ENCODE results near the gene CLDN11.

CLDN11 gene

DNA sequence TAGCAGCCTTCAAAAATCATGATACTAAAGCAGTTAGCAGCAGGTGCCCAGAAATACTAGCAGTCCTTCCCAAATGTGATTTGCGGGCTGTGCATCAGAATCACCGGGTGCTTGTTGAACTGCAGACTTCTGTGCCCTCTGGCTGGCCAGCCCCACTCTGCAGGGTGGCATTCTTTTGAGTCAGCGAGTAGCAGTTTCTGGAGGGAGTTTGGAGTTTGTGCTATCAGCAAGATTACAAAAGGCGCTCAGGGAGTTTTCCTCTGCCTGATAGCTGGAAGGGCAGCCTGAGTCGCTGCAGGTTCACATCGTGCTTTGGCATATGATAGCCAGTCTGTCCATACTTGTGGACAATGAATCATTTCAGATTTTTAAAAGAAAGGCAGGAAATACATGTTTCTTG, 57.6 kb downstream of the CLDN11 start:
- H3K4me3 ChIP-seq (ENCODE audit: low read depth, low read length): no peak overlapping the region
- peaks cover 13% of the 10 kb centered on the region for H3K36me3 ChIP-seq
- H3K4me1 ChIP-seq: no peaks in the 10 kb centered on the region
- DNase-seq: no peak
- H3K9me3 ChIP-seq: no peaks in the 10 kb centered on the region; the same call in 1 of the 2 replicates
- H3K27me3 ChIP-seq: no peaks in the 10 kb centered on the region
- TF ChIP-seq, protein P1, sequence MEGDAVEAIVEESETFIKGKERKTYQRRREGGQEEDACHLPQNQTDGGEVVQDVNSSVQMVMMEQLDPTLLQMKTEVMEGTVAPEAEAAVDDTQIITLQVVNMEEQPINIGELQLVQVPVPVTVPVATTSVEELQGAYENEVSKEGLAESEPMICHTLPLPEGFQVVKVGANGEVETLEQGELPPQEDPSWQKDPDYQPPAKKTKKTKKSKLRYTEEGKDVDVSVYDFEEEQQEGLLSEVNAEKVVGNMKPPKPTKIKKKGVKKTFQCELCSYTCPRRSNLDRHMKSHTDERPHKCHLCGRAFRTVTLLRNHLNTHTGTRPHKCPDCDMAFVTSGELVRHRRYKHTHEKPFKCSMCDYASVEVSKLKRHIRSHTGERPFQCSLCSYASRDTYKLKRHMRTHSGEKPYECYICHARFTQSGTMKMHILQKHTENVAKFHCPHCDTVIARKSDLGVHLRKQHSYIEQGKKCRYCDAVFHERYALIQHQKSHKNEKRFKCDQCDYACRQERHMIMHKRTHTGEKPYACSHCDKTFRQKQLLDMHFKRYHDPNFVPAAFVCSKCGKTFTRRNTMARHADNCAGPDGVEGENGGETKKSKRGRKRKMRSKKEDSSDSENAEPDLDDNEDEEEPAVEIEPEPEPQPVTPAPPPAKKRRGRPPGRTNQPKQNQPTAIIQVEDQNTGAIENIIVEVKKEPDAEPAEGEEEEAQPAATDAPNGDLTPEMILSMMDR (IDR thresholded peaks at IDR 0.05; ENCODE audit: low read depth, low read length): no peak

DNA sequence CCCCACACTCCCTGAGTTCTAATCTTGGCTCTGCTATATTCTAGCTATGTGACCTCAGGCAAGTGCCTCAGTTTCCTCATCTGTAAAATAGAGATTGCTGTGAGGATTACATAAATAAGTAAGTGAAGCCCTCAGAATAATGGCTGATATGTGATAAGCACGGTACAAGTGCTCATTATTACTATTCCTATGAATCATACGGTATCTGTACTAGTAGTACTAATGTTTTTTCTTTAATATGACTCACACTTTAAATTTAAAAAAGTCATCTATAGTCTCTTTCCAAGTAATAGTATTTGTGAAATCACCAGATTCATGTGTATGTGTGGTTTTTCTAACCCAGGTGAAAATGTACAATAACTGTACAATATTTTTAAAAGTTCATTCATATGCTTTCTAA, 58.7 kb downstream of the CLDN11 start:
- H3K27me3 ChIP-seq: no peaks in the 10 kb centered on the region
- DNase-seq: no peak
- no peaks in the 10 kb centered on the region; the same call in 1 of the 2 replicates for H3K9me3 ChIP-seq
- TF ChIP-seq, protein P1 (IDR thresholded peaks at IDR 0.05; ENCODE audit: low read depth, low read length): no peak
- no peaks in the 10 kb centered on the region for H3K4me1 ChIP-seq
- no peak overlapping the region for H3K4me3 ChIP-seq (ENCODE audit: low read depth, low read length)
- peaks cover 19% of the 10 kb centered on the region for H3K36me3 ChIP-seq

DNA sequence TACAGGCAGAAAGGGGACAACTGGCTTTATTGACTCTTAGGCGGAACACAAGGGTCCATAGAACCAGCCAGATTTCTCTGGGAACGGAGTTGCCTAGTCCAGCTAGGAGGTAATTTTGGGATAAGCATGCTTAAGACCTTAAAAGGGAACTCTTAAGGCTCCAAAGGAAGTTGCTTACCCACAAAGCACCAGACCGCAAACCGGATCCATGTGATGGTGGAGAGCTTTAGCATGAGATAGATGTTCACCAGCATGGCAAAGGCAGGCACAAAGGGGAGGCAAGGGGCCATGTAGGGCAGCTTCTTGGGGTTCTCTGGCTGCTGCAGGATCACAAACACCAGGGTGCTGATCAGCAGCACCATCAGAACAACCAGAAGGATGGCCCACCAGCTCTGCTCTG, 61.4 kb downstream of the CLDN11 start:
- no peak for DNase-seq
- Histone ChIP-seq H3K27me3 (no peaks in the 10 kb centered on the region), H3K9me3 (no peaks in the 10 kb centered on the region), H3K4me1 (peaks cover 14% of the 10 kb centered on the region), H3K36me3 (peaks cover 33% of the 10 kb centered on the region), H3K4me3 (ENCODE audit: low read depth, low read length) (no peak overlapping the region)
- TF ChIP-seq, protein P1 (IDR thresholded peaks at IDR 0.05; ENCODE audit: low read depth, low read length): no peak

DNA sequence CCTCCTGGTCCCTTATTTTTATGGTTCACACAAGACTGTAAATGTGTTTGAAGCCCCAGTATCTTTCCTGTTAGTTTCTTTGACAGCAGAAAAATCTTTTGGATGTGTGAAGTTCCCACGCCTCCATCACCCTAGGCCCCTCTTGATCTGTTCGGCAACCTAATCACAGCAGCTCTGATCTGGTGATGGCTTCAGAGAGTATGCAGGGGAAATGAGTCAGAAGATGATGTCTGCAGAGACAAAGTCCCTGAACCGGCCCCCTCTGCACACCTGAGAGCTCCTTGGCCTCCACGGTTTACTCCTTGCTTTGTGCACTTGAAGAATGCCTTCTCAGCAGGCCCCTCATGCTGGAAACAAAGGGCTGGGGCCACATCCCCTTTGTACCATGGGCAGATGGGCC, 63.5 kb downstream of the CLDN11 start:
- Histone ChIP-seq H3K36me3 (peaks cover 42% of the 10 kb centered on the region), H3K9me3 (no peaks in the 10 kb centered on the region), H3K27me3 (no peaks in the 10 kb centered on the region), H3K4me3 (ENCODE audit: low read depth, low read length) (no peak overlapping the region), H3K4me1 (peaks cover 14% of the 10 kb centered on the region)
- TF ChIP-seq, protein P1 (IDR thresholded peaks at IDR 0.05; ENCODE audit: low read depth, low read length): no peak
- no peak for DNase-seq

DNA sequence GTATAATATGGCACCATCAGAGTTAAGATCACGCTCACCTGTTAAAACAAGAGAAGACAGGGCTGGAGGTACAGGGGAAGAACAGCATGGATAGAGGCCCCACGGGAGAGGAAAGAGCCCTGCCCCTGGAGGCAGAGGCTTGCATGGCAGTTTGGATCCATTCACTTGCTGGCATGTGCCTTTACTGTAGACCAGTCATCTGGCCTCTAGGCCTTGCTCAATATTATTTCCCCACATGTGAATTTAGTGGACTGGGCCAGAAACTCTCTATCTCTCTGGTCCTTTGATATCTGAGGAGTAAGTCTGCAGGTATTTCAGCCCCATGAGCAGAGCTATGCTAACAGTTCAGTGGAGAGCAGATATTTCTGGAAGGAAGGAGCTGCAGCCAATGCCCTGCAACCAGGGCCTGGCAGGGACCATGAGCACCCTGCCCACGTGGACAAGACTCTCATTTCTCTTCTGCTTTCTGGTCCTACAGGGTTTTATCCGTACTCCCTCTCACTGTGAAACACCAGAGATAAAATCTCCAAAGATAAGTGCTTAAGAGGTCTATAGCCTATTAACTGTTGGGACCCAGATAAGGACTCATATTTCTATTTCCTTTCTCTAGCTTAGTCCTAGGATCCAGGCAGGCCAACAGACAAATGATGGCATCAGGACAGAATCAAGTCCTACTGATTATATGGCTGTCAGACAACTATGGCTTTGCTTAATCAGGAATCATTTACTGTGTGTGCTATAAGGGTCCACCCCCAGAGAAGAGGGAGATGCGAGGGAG, 65.0 kb downstream of the CLDN11 start:
- Histone ChIP-seq H3K9me3 (no peaks in the 10 kb centered on the region), H3K27me3 (no peaks in the 10 kb centered on the region), H3K4me1 (peaks cover 14% of the 10 kb centered on the region), H3K4me3 (ENCODE audit: low read depth, low read length) (no peak overlapping the region), H3K36me3 (peaks cover 45% of the 10 kb centered on the region)
- no peak for DNase-seq
- TF ChIP-seq, protein P1 (IDR thresholded peaks at IDR 0.05; ENCODE audit: low read depth, low read length): peak; percentile 45

Data from BE2C (cell line).